Neural progenitor cell (in vitro differentiated cells): Measurements from ENCODE around the gene ZNF414. TPM values are rescaled to one million over a fixed set of nuclear protein-coding genes. Genes with fewer than 3 reads are reported as not detected.

Experiments used
- DNase-seq: peaks from one replicate; pipeline ENCODE4 v3.0.0-alpha.2; 2016; ENCODE audit warnings: low spot score
- H2AFZ ChIP-seq: fragments of 200-600 bp; sonication (generic); replicated peaks from 2 replicates; pipeline ENCODE4 v1.6.1; 2016; ENCODE audit warnings: antibody characterized with exemption
- H3F3A ChIP-seq: fragments of 200-600 bp; sonication (generic); 2 replicates; pipeline ENCODE4 v1.6.1; 2016; ENCODE audit warnings: antibody characterized with exemption, low read depth
- H3K27ac ChIP-seq: fragments of 200-600 bp; sonication (generic); 2 replicates; pipeline ENCODE4 v1.5.1; 2016; ENCODE audit warnings: mild to moderate bottlenecking
- H3K27me3 ChIP-seq: fragments of 200-600 bp; sonication (generic); 2 replicates; pipeline ENCODE4 v1.6.1; 2016; ENCODE audit warnings: mild to moderate bottlenecking, moderate library complexity
- H3K36me3 ChIP-seq: fragments of 200-600 bp; sonication (generic); 2 replicates; pipeline ENCODE4 v1.5.1; 2016
- H3K4me1 ChIP-seq: fragments of 200-600 bp; sonication (generic); 2 replicates; pipeline ENCODE4 v1.6.1; 2016; ENCODE audit warnings: mixed run types
- H3K4me2 ChIP-seq: fragments of 200-600 bp; sonication (generic); 2 replicates; pipeline ENCODE4 v1.6.1; 2016
- H3K4me3 ChIP-seq: fragments of 200-600 bp; sonication (generic); 2 replicates; pipeline ENCODE4 v1.5.1; 2016
- H3K79me2 ChIP-seq: fragments of 200-600 bp; sonication (generic); 2 replicates; pipeline ENCODE4 v1.6.1; 2016; ENCODE audit warnings: low read depth
- H3K9ac ChIP-seq: fragments of 200-600 bp; sonication (generic); 2 replicates; pipeline ENCODE4 v1.6.1; 2016
- H3K9me3 ChIP-seq: fragments of 200-600 bp; sonication (generic); 2 replicates; pipeline ENCODE4 v1.5.1; 2016; ENCODE audit warnings: low read depth
- H4K20me1 ChIP-seq: fragments of 200-600 bp; sonication (generic); 2 replicates; pipeline ENCODE4 v1.6.1; 2016; ENCODE audit warnings: low read depth
- H3K27ac Mint-ChIP-seq: 3 replicates; pipeline ENCODE4 v1.8.0; 2021; ENCODE audit warnings: mixed read lengths
- H3K27me3 Mint-ChIP-seq: 2 replicates; pipeline ENCODE4 v1.8.0; 2022; ENCODE audit warnings: low read depth, mild to moderate bottlenecking, inconsistent platforms, moderate library complexity, mixed read lengths; ENCODE audit not compliant: insufficient read depth
- H3K36me3 Mint-ChIP-seq: 3 replicates; pipeline ENCODE4 v1.8.0; 2021; ENCODE audit warnings: mixed read lengths
- H3K4me1 Mint-ChIP-seq: 3 replicates; pipeline ENCODE4 v1.8.0; 2021; ENCODE audit warnings: mixed read lengths
- H3K4me3 Mint-ChIP-seq: 3 replicates; pipeline ENCODE4 v1.8.0; 2021; ENCODE audit warnings: mild to moderate bottlenecking, moderate library complexity, mixed read lengths
- H3K9me3 Mint-ChIP-seq: 3 replicates; pipeline ENCODE4 v1.8.0; 2020; ENCODE audit warnings: mixed read lengths
- CTCF ChIP-seq: fragments of 200-600 bp; sonication (generic); IDR thresholded peaks from 2 replicates; pipeline ENCODE4 v1.5.1; 2017; ENCODE audit warnings: antibody characterized with exemption, mild to moderate bottlenecking
- EZH2 ChIP-seq: fragments of 200-600 bp; sonication (generic); IDR thresholded peaks from 2 replicates; pipeline ENCODE4 v1.6.1; 2017; ENCODE audit warnings: antibody characterized with exemption, mild to moderate bottlenecking, moderate library complexity
- EZH2phosphoT487 ChIP-seq: fragments of 200-600 bp; sonication (generic); IDR thresholded peaks from 2 replicates; pipeline ENCODE4 v1.6.1; 2017; ENCODE audit warnings: antibody characterized with exemption
- total RNA-seq: library from RNA; depleted of rRNA; stranded (reverse); fragments of >200 nt; gene quantifications from 2 replicates; pipeline ENCODE4 v1.2.3, GENCODE V29; 2015; ENCODE audit warnings: low replicate concordance

Gene ZNF414
- total RNA-seq, 1 donor from 2014 or later = 1.8 TPM

GRCh38 chr19:8537099-8537498 is 23.1 kb upstream of the ZNF414 start:
- Histone ChIP-seq H4K20me1 (no peaks in the 10 kb centered on the region), H3K79me2 (no peaks in the 10 kb centered on the region), H3K4me3 (no peak overlapping the region), H2AFZ (no peak overlapping the region), H3K4me2 (no peak overlapping the region), H3K9me3 (no peaks in the 10 kb centered on the region), H3K27me3 (no peaks in the 10 kb centered on the region), H3K36me3 (no peaks in the 10 kb centered on the region), H3K4me1 (no peaks in the 10 kb centered on the region), H3K27ac (no peak overlapping the region), H3K9ac (no peak overlapping the region), H3F3A (no peaks in the 10 kb centered on the region)
- Mint-ChIP-seq H3K9me3 (no peaks in the 10 kb centered on the region), H3K27me3 (peaks cover 4% of the 10 kb centered on the region), H3K4me3 (no peak overlapping the region), H3K36me3 (peaks cover 2% of the 10 kb centered on the region), H3K27ac (no peak overlapping the region), H3K4me1 (no peaks in the 10 kb centered on the region)
- TF ChIP-seq EZH2phosphoT487 (no peak), CTCF (no peak), EZH2 (no peak)
- no peak for DNase-seq

GRCh38 chr19:8536282-8536681 is 22.3 kb upstream of the ZNF414 start:
- H3K36me3 Mint-ChIP-seq = no peaks in the 10 kb centered on the region
- no peaks in the 10 kb centered on the region for H3K4me1 ChIP-seq
- no peaks in the 10 kb centered on the region for H3K27me3 ChIP-seq
- no peaks in the 10 kb centered on the region for H3K4me1 Mint-ChIP-seq
- TF ChIP-seq CTCF (no peak), EZH2phosphoT487 (no peak)
- H2AFZ ChIP-seq = no peak overlapping the region
- no peaks in the 10 kb centered on the region for H3F3A ChIP-seq
- H3K4me3 ChIP-seq = no peak overlapping the region
- no peaks in the 10 kb centered on the region for H4K20me1 ChIP-seq
- no peak overlapping the region for H3K4me2 ChIP-seq
- H3K9me3 Mint-ChIP-seq = no peaks in the 10 kb centered on the region
- no peaks in the 10 kb centered on the region for H3K9me3 ChIP-seq
- H3K27ac Mint-ChIP-seq = no peak overlapping the region
- peaks cover 4% of the 10 kb centered on the region for H3K27me3 Mint-ChIP-seq
- H3K27ac ChIP-seq = no peak overlapping the region
- H3K4me3 Mint-ChIP-seq = no peak overlapping the region
- no peaks in the 10 kb centered on the region for H3K36me3 ChIP-seq
- H3K9ac ChIP-seq = no peak overlapping the region
- no peaks in the 10 kb centered on the region for H3K79me2 ChIP-seq
- DNase-seq = no peak

GRCh38 chr19:8532225-8532624 is 18.3 kb upstream of the ZNF414 start:
- H4K20me1 ChIP-seq = peaks cover 3% of the 10 kb centered on the region
- H3K4me2 ChIP-seq = no peak overlapping the region
- H3K79me2 ChIP-seq = no peaks in the 10 kb centered on the region
- H3K27ac Mint-ChIP-seq = no peak overlapping the region
- H3K4me1 Mint-ChIP-seq = no peaks in the 10 kb centered on the region
- H3F3A ChIP-seq = no peaks in the 10 kb centered on the region
- no peak overlapping the region for H3K27ac ChIP-seq
- no peak overlapping the region for H2AFZ ChIP-seq
- no peak overlapping the region for H3K4me3 ChIP-seq
- peaks cover 12% of the 10 kb centered on the region for H3K27me3 Mint-ChIP-seq
- no peaks in the 10 kb centered on the region for H3K9me3 ChIP-seq
- peaks cover under 1% of the 10 kb centered on the region for H3K27me3 ChIP-seq
- H3K4me1 ChIP-seq = no peaks in the 10 kb centered on the region
- no peak overlapping the region for H3K9ac ChIP-seq
- no peak for DNase-seq
- H3K4me3 Mint-ChIP-seq = no peak overlapping the region
- TF ChIP-seq EZH2phosphoT487 (no peak), EZH2 (no peak), CTCF (no peak)
- no peaks in the 10 kb centered on the region for H3K9me3 Mint-ChIP-seq
- H3K36me3 ChIP-seq = no peaks in the 10 kb centered on the region
- peaks cover 5% of the 10 kb centered on the region for H3K36me3 Mint-ChIP-seq
